ENCODE data around the gene FFAR3. TPM values are rescaled to one million over a fixed set of nuclear protein-coding genes. Genes with fewer than 3 reads are reported as not detected.
A peak's percentile ranks its signal among the peaks of the same experiment; 100 is the strongest.

FFAR3 gene
- total and polyA plus RNA-seq, 9 of the 15 experiments (the other 6 are each of a cell fraction or from before 2014, with no cell fraction given): not detected

DNA sequence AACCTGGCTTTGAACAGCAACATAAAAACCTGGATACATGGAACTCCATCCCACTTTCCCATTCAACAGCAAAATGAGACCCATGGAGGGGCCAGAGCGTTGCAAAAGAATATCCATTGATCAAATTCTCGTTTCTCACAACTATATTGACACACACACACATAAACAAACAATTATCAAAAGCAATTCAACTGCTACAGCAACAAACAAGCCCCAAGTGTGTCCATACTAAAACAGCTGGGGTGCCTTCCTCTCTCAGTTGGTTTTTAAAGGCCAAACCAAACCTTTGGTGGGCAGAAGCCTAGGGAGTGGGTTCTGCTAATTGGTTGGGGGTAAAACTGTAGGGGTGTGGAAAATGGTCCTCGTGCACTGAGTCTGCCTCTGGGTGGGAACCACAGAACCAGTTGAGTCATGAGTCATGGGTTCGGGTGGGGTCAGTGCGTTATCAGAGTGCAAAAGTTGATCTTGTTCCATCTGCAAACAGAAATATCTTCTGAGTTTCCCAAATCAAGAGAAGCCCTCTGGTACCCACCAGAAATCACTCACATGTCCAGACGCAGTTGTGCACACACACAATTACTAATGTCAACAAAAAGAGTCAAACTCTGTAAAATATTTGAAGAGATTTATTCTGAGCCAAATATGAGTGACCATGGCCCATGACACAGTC lies 31.1 kb downstream of the FFAR3 start (continued):
- TF ChIP-seq, protein P1, sequence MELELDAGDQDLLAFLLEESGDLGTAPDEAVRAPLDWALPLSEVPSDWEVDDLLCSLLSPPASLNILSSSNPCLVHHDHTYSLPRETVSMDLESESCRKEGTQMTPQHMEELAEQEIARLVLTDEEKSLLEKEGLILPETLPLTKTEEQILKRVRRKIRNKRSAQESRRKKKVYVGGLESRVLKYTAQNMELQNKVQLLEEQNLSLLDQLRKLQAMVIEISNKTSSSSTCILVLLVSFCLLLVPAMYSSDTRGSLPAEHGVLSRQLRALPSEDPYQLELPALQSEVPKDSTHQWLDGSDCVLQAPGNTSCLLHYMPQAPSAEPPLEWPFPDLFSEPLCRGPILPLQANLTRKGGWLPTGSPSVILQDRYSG (tag; conservative IDR thresholded peaks at IDR 0.05; ENCODE audit: low read depth): no peak; the same call in 1 of the 2 replicates
- peak; percentile 73 for TF ChIP-seq SMARCE1 (IDR thresholded peaks at IDR 0.05)
- 0 out of 2 replicates have a peak, but pooled peaks have one; percentile 13 for TF ChIP-seq NFIC (IDR thresholded peaks at IDR 0.05)
- TF ChIP-seq ZNF134 (CRISPR knock-in tag; conservative IDR thresholded peaks at IDR 0.05): 0 out of 2 replicates have a peak, but pooled peaks have one; percentile 14
- no peak for TF ChIP-seq POLR2H (tag; IDR thresholded peaks at IDR 0.05; ENCODE audit: low read depth)
- TF ChIP-seq, protein P2, sequence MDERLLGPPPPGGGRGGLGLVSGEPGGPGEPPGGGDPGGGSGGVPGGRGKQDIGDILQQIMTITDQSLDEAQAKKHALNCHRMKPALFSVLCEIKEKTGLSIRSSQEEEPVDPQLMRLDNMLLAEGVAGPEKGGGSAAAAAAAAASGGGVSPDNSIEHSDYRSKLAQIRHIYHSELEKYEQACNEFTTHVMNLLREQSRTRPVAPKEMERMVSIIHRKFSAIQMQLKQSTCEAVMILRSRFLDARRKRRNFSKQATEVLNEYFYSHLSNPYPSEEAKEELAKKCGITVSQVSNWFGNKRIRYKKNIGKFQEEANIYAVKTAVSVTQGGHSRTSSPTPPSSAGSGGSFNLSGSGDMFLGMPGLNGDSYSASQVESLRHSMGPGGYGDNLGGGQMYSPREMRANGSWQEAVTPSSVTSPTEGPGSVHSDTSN (CRISPR knock-in tag; IDR thresholded peaks at IDR 0.05; ENCODE audit: low read depth): no peak
- TF ChIP-seq, protein P2 (tag; conservative IDR thresholded peaks at IDR 0.05; ENCODE audit: low read depth): 0 out of 2 replicates have a peak, but pooled peaks have one; percentile 8
- no peak for TF ChIP-seq IFI16 (CRISPR knock-in tag; IDR thresholded peaks at IDR 0.05)
- TF ChIP-seq, protein P3, sequence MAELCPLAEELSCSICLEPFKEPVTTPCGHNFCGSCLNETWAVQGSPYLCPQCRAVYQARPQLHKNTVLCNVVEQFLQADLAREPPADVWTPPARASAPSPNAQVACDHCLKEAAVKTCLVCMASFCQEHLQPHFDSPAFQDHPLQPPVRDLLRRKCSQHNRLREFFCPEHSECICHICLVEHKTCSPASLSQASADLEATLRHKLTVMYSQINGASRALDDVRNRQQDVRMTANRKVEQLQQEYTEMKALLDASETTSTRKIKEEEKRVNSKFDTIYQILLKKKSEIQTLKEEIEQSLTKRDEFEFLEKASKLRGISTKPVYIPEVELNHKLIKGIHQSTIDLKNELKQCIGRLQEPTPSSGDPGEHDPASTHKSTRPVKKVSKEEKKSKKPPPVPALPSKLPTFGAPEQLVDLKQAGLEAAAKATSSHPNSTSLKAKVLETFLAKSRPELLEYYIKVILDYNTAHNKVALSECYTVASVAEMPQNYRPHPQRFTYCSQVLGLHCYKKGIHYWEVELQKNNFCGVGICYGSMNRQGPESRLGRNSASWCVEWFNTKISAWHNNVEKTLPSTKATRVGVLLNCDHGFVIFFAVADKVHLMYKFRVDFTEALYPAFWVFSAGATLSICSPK (IDR thresholded peaks at IDR 0.05; ENCODE audit: borderline replicate concordance): no peak
- TF ChIP-seq, protein P4, sequence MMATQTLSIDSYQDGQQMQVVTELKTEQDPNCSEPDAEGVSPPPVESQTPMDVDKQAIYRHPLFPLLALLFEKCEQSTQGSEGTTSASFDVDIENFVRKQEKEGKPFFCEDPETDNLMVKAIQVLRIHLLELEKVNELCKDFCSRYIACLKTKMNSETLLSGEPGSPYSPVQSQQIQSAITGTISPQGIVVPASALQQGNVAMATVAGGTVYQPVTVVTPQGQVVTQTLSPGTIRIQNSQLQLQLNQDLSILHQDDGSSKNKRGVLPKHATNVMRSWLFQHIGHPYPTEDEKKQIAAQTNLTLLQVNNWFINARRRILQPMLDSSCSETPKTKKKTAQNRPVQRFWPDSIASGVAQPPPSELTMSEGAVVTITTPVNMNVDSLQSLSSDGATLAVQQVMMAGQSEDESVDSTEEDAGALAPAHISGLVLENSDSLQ (IDR thresholded peaks at IDR 0.05): no peak
- TF ChIP-seq SMARCA4 (IDR thresholded peaks at IDR 0.05): peak; percentile 75
- TF ChIP-seq RHOXF2B (CRISPR knock-in tag; conservative IDR thresholded peaks at IDR 0.05): no peak
- peak; percentile 78 for TF ChIP-seq ZNF583 (CRISPR knock-in tag; IDR thresholded peaks at IDR 0.05)
- TF ChIP-seq, protein P5, sequence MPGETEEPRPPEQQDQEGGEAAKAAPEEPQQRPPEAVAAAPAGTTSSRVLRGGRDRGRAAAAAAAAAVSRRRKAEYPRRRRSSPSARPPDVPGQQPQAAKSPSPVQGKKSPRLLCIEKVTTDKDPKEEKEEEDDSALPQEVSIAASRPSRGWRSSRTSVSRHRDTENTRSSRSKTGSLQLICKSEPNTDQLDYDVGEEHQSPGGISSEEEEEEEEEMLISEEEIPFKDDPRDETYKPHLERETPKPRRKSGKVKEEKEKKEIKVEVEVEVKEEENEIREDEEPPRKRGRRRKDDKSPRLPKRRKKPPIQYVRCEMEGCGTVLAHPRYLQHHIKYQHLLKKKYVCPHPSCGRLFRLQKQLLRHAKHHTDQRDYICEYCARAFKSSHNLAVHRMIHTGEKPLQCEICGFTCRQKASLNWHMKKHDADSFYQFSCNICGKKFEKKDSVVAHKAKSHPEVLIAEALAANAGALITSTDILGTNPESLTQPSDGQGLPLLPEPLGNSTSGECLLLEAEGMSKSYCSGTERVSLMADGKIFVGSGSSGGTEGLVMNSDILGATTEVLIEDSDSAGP (CRISPR knock-in tag; IDR thresholded peaks at IDR 0.05): no peak
- TF ChIP-seq HMG20A (CRISPR knock-in tag; conservative IDR thresholded peaks at IDR 0.05): no peak
- TF ChIP-seq, protein P6, sequence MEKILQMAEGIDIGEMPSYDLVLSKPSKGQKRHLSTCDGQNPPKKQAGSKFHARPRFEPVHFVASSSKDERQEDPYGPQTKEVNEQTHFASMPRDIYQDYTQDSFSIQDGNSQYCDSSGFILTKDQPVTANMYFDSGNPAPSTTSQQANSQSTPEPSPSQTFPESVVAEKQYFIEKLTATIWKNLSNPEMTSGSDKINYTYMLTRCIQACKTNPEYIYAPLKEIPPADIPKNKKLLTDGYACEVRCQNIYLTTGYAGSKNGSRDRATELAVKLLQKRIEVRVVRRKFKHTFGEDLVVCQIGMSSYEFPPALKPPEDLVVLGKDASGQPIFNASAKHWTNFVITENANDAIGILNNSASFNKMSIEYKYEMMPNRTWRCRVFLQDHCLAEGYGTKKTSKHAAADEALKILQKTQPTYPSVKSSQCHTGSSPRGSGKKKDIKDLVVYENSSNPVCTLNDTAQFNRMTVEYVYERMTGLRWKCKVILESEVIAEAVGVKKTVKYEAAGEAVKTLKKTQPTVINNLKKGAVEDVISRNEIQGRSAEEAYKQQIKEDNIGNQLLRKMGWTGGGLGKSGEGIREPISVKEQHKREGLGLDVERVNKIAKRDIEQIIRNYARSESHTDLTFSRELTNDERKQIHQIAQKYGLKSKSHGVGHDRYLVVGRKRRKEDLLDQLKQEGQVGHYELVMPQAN (IDR thresholded peaks at IDR 0.05; ENCODE audit: borderline replicate concordance): no peak
- TF ChIP-seq ZNF79 (CRISPR knock-in tag; IDR thresholded peaks at IDR 0.05; ENCODE audit: low read depth): no peak
- TF ChIP-seq ZNF830 (CRISPR knock-in tag; IDR thresholded peaks at IDR 0.05): no peak
- no peak for TF ChIP-seq ZNF347 (CRISPR knock-in tag; IDR thresholded peaks at IDR 0.05; ENCODE audit: low read depth)
